Stimulated activated CD8-positive, alpha-beta memory T cell treated with anti-CD3 and anti-CD28 coated beads, Interleukin-12 subunit alpha, Interleukin-12 subunit beta, amount 100 ng/mL, for 24 hours (primary cell): ENCODE measurements around the gene USPL1.

Experiments
- DNase-seq: peaks from one replicate; pipeline ENCODE4 v3.0.0-alpha.2; 2020; ENCODE audit errors: extremely low read depth

Gene USPL1

GRCh38 chr13:30697177-30697953, 79.6 kb downstream of the USPL1 start:
- no peak for DNase-seq

GRCh38 chr13:30697996-30698401, 80.3 kb downstream of the USPL1 start:
- DNase-seq = no peak

- no peak for DNase-seq
Measured at GRCh38 chr13:30698488-30699005, 80.8 kb downstream of the USPL1 start.

GRCh38 chr13:30700364-30700763, 82.6 kb downstream of the USPL1 start:
- DNase-seq = no peak

GRCh38 chr13:30702006-30702405, 84.3 kb downstream of the USPL1 start:
- DNase-seq = no peak

GRCh38 chr13:30704596-30704995, 86.9 kb downstream of the USPL1 start:
- no peak for DNase-seq

- DNase-seq = no peak
Measured at GRCh38 chr13:30705680-30706079, 88.0 kb downstream of the USPL1 start.

- DNase-seq = no peak
Measured at GRCh38 chr13:30708541-30708940, 90.8 kb downstream of the USPL1 start.
